HPDE6-E6E7 (cell line): ENCODE measurements around the gene SLC17A8.
"Not testable (repeated sequence)": the region's sequence is repeated elsewhere in the genome, so short reads cannot be mapped to it uniquely, and the experiment has no call there.

Source experiments
- DNase-seq: peaks from one replicate; pipeline ENCODE4 v3.0.0; 2011; ENCODE audit warnings: missing footprints; ENCODE audit errors: extremely low spot score

SLC17A8 gene

GRCh38 chr12:100356644-100357223, at the start of gene SLC17A8:
SLC17A8 (plus strand) TSS chr12:100357074; CDS start chr12:100357392, 318 bp downstream.
- no peak for DNase-seq

- not testable (repeated sequence) for DNase-seq
These were observed 48.7 kb upstream of the SLC17A8 start for GRCh38 chr12:100308138-100308537.

GRCh38 chr12:100311317-100311716, 45.6 kb upstream of the SLC17A8 start:
- DNase-seq, result no peak

GRCh38 chr12:100317371-100317770, 39.5 kb upstream of the SLC17A8 start:
- DNase-seq, result no peak

GRCh38 chr12:100324498-100324897, 32.4 kb upstream of the SLC17A8 start:
- no peak for DNase-seq

- no peak for DNase-seq
These were observed 30.7 kb upstream of the SLC17A8 start for GRCh38 chr12:100326208-100326607.

- no peak for DNase-seq
These were observed 27.1 kb upstream of the SLC17A8 start for GRCh38 chr12:100329800-100330199.

GRCh38 chr12:100331871-100332270, 25.0 kb upstream of the SLC17A8 start:
- DNase-seq, result no peak

GRCh38 chr12:100332852-100333251, 24.0 kb upstream of the SLC17A8 start:
- no peak for DNase-seq

- DNase-seq, result no peak
These were observed 19.6 kb upstream of the SLC17A8 start for GRCh38 chr12:100337299-100337698.

- no peak for DNase-seq
These were observed 19.1 kb upstream of the SLC17A8 start for GRCh38 chr12:100337727-100338126.

GRCh38 chr12:100339071-100339470, 17.8 kb upstream of the SLC17A8 start:
- no peak for DNase-seq

GRCh38 chr12:100342897-100343296, 14.0 kb upstream of the SLC17A8 start:
- not testable (repeated sequence) for DNase-seq

GRCh38 chr12:100344351-100344750, 12.5 kb upstream of the SLC17A8 start:
- DNase-seq, result not testable (repeated sequence)

- DNase-seq, result no peak
These were observed 11.7 kb upstream of the SLC17A8 start for GRCh38 chr12:100345020-100345767.

GRCh38 chr12:100346660-100347059, 10.2 kb upstream of the SLC17A8 start:
- no peak for DNase-seq

GRCh38 chr12:100348657-100349454, 8.0 kb upstream of the SLC17A8 start:
- no peak for DNase-seq

GRCh38 chr12:100359248-100359647, 2.4 kb downstream of the SLC17A8 start:
- no peak for DNase-seq

GRCh38 chr12:100359822-100360221, 2.9 kb downstream of the SLC17A8 start:
- no peak for DNase-seq

GRCh38 chr12:100360450-100360849, 3.6 kb downstream of the SLC17A8 start:
- no peak for DNase-seq

GRCh38 chr12:100364324-100364723, 7.5 kb downstream of the SLC17A8 start:
- DNase-seq, result no peak

- DNase-seq, result no peak
These were observed 8.5 kb downstream of the SLC17A8 start for GRCh38 chr12:100365411-100365810.

GRCh38 chr12:100368066-100368465, 11.2 kb downstream of the SLC17A8 start:
- no peak for DNase-seq
